Measurements from ENCODE around the gene TSPAN18. TPM values are rescaled to one million over a fixed set of nuclear protein-coding genes. Genes with fewer than 3 reads are reported as not detected.

Gene TSPAN18
- total and polyA plus RNA-seq, 2 of the 4 experiments (the other 2 are of a cell fraction), result 0.36 to 1.1 TPM

GRCh38 chr11:44947114-44947513 lies 220.4 kb downstream of the TSPAN18 start:
- Histone ChIP-seq H3K18ac (ENCODE audit: low read depth, low read length) (no peak overlapping the region), H2BK120ac (ENCODE audit: low read depth, low read length) (no peak overlapping the region), H3K4me1 (ENCODE audit: control insufficient read depth, insufficient read depth, low read length) (peaks cover 2% of the 10 kb centered on the region; the same call in 1 of the 2 replicates), H2BK15ac (ENCODE audit: low read depth, low read length) (no peak overlapping the region), H2BK5ac (ENCODE audit: low read depth, low read length, poor library complexity, severe bottlenecking) (no peak overlapping the region), H3K56ac (ENCODE audit: extremely low read depth, insufficient read depth, low read length) (no peak overlapping the region), H3K4me3 (ENCODE audit: insufficient read depth, low read depth, low read length) (no peak overlapping the region), H2AFZ (replicated peaks; ENCODE audit: low read length, poor library complexity) (no peak overlapping the region), H3K23ac (ENCODE audit: low read depth, low read length) (no peak overlapping the region), H3K4me2 (ENCODE audit: low read depth, low read length) (no peak overlapping the region), H3K27ac (ENCODE audit: insufficient read depth, low read length) (no peak overlapping the region), H3K9me3 (ENCODE audit: control insufficient read depth, insufficient read depth, low read length) (no peaks in the 10 kb centered on the region), H4K20me1 (ENCODE audit: insufficient read depth, low read length) (peaks cover 57% of the 10 kb centered on the region), H3K36me3 (ENCODE audit: control insufficient read depth, insufficient read depth, low read length) (peaks cover 18% of the 10 kb centered on the region; the same call in 1 of the 2 replicates), H4K8ac (ENCODE audit: low read depth in 2 of 2, low read length in 2 of 2) (no peak overlapping the region), H3K27me3 (ENCODE audit: control insufficient read depth, insufficient read depth, low read length) (no peaks in the 10 kb centered on the region), H3K79me1 (ENCODE audit: low read depth in 1 of 2, low read length in 2 of 2) (peaks cover 11 to 41% of the 10 kb centered on the region in 2 experiments), H3K9me1 (ENCODE audit: insufficient read depth, low read length) (peaks cover 5% of the 10 kb centered on the region), H2BK20ac (ENCODE audit: low read depth, low read length) (no peak overlapping the region), H2AK5ac (ENCODE audit: low read depth, low read length) (no peak overlapping the region), H4K91ac (ENCODE audit: insufficient read depth, low read depth, low read length) (no peak overlapping the region), H4K5ac (ENCODE audit: low read depth, low read length) (no peak overlapping the region), H3K4ac (ENCODE audit: low read depth, low read length) (no peak overlapping the region), H2AK9ac (replicated peaks; ENCODE audit: low read depth, low read length, poor library complexity) (no peak overlapping the region), H3K9ac (ENCODE audit: low read depth, low read length) (no peak overlapping the region), H3K14ac (replicated peaks; ENCODE audit: low read depth, low read length) (no peak overlapping the region)
- in situ Hi-C loops (cut with MboI; ENCODE audit: low sequenced_read_pairs), result no loop called here
- dilution Hi-C loops (cut with HindIII; ENCODE audit: low sequenced_read_pairs, unreplicated experiment), result no loop called here
- no peak for DNase-seq
- no CpG with 5 or more reads among the region's 9 CpGs for WGBS, 2 experiments (ENCODE audit: extremely low coverage in 2 of 2, insufficient read length in 1 of 2)
- CTCF ChIA-PET, result no interaction called here
- ATAC-seq (ENCODE audit: low read depth), result no peak
- TF ChIP-seq MAFK (IDR thresholded peaks at IDR 0.05; ENCODE audit: low read depth, low read length), result no peak
- TF ChIP-seq RFX5 (IDR thresholded peaks at IDR 0.05; ENCODE audit: low read depth, low read length), result no peak
- no peak for TF ChIP-seq BHLHE40 (IDR thresholded peaks at IDR 0.05; ENCODE audit: low read depth, low read length)
- no peak for TF ChIP-seq POLR2A (IDR thresholded peaks at IDR 0.05; ENCODE audit: low read depth, low read length)
- no peak for TF ChIP-seq NFE2L2 (IDR thresholded peaks at IDR 0.05; ENCODE audit: low read depth, low read length)
- no peak for TF ChIP-seq MAZ (IDR thresholded peaks at IDR 0.05; ENCODE audit: borderline replicate concordance, low read depth, low read length)
- TF ChIP-seq RCOR1 (IDR thresholded peaks at IDR 0.05; ENCODE audit: insufficient replicate concordance, low read length), result no peak
- no peak for TF ChIP-seq MXI1 (IDR thresholded peaks at IDR 0.05; ENCODE audit: borderline replicate concordance, low read depth, low read length)
- no peak for TF ChIP-seq FOS (IDR thresholded peaks at IDR 0.05; ENCODE audit: low read depth, low read length)
- TF ChIP-seq CTCF (conservative IDR thresholded peaks at IDR 0.05; ENCODE audit: low read depth, low read length), result no peak
- no peak for TF ChIP-seq USF2 (IDR thresholded peaks at IDR 0.05; ENCODE audit: low read depth, low read length)
- POLR2A ChIA-PET (ENCODE audit: unreplicated experiment), result no interaction called here
- intact Hi-C loops (cut with micrococcal nuclease), result no loop called here
- no TSS peak for BruUV-seq (replicated peaks)

Measured in IMR-90 (cell line).